Measurements from ENCODE around the gene ZNF286A.
"Not testable (repeated sequence)": the region's sequence is repeated elsewhere in the genome, so short reads cannot be mapped to it uniquely, and the experiment has no call there.

- not testable (repeated sequence) for TF ChIP-seq CTCF (conservative IDR thresholded peaks at IDR 0.05 in 1 of 2, IDR thresholded peaks at IDR 0.05 in 1 of 2; ENCODE audit: low read depth in 1 of 2, low read length in 2 of 2); EZH2 (IDR thresholded peaks at IDR 0.05; ENCODE audit: low read length, missing control alignments)
Measured at GRCh38 chr17:15674640-15675039, 24.9 kb upstream of the ZNF286A start.
